Breast epithelium (tissue), 3 donors: ENCODE measurements around the gene COA1.

Source experiments
- CTCF ChIP-seq, 3 donors: fragments of 450-650 bp; IDR thresholded peaks; one replicate each; pipeline ENCODE4 v1.5.1; 2016 to 2017; ENCODE audit warnings: antibody characterized with exemption in 3 of 3, mild to moderate bottlenecking in 3 of 3, moderate library complexity in 3 of 3
- POLR2A ChIP-seq: fragments of 450-650 bp; IDR thresholded peaks from one replicate; pipeline ENCODE4 v1.6.1; 2016; ENCODE audit warnings: antibody characterized with exemption, mild to moderate bottlenecking, moderate library complexity
- POLR2AphosphoS5 ChIP-seq, 3 donors: sonication (generic); formaldehyde crosslinking; IDR thresholded peaks; one replicate each; pipeline ENCODE4 v1.6.1; 2017; ENCODE audit warnings: antibody characterized with exemption in 3 of 3

- TF ChIP-seq CTCF (IDR thresholded peaks at IDR 0.05) = no peak
- no peak for TF ChIP-seq POLR2AphosphoS5 (IDR thresholded peaks at IDR 0.05)
- TF ChIP-seq POLR2A = no peak
Measured at GRCh38 chr7:43640679-43641078, 88.6 kb downstream of the COA1 start.
